ENCODE results near the gene EPB41L4B.
"Not testable (repeated sequence)": the region's sequence is repeated elsewhere in the genome, so short reads cannot be mapped to it uniquely, and the experiment has no call there.

EPB41L4B gene

GRCh38 chr9:109320742-109321448, at the start of gene EPB41L4B:
Gene EPB41L4B (minus strand): TSS chr9:109321059. CDS start chr9:109320446, 613 bp downstream.
- DNase-seq = peak; percentile 92

GRCh38 chr9:109369285-109369684, 48.4 kb upstream of the EPB41L4B start:
- no peak for DNase-seq

- no peak for DNase-seq
Measured at GRCh38 chr9:109360771-109361170, 39.9 kb upstream of the EPB41L4B start.

GRCh38 chr9:109358968-109359603, 38.2 kb upstream of the EPB41L4B start:
- not testable (repeated sequence) for DNase-seq

- no peak for DNase-seq
Measured at GRCh38 chr9:109355564-109356297, 34.9 kb upstream of the EPB41L4B start.

- no peak for DNase-seq
Measured at GRCh38 chr9:109354190-109354589, 33.3 kb upstream of the EPB41L4B start.

- no peak for DNase-seq
Measured at GRCh38 chr9:109351032-109351431, 30.2 kb upstream of the EPB41L4B start.

- no peak for DNase-seq
Measured at GRCh38 chr9:109349421-109349846, 28.6 kb upstream of the EPB41L4B start.

GRCh38 chr9:109346904-109347303, 26.0 kb upstream of the EPB41L4B start:
- no peak for DNase-seq

- DNase-seq = no peak
Measured at GRCh38 chr9:109344866-109345265, 24.0 kb upstream of the EPB41L4B start.

- DNase-seq = no peak
Measured at GRCh38 chr9:109342878-109343277, 22.0 kb upstream of the EPB41L4B start.

- no peak for DNase-seq
Measured at GRCh38 chr9:109341561-109341960, 20.7 kb upstream of the EPB41L4B start.

- DNase-seq = not testable (repeated sequence)
Measured at GRCh38 chr9:109340979-109341378, 20.1 kb upstream of the EPB41L4B start.

- no peak for DNase-seq
Measured at GRCh38 chr9:109336409-109336808, 15.6 kb upstream of the EPB41L4B start.

GRCh38 chr9:109335929-109336328, 15.1 kb upstream of the EPB41L4B start:
- DNase-seq = no peak

GRCh38 chr9:109335121-109335520, 14.3 kb upstream of the EPB41L4B start:
- no peak for DNase-seq

- DNase-seq = no peak
Measured at GRCh38 chr9:109331353-109331752, 10.5 kb upstream of the EPB41L4B start.

GRCh38 chr9:109329638-109330258, 8.9 kb upstream of the EPB41L4B start:
- no peak for DNase-seq

GRCh38 chr9:109328978-109329637, 8.2 kb upstream of the EPB41L4B start:
- no peak for DNase-seq

- no peak for DNase-seq
Measured at GRCh38 chr9:109325089-109325488, 4.2 kb upstream of the EPB41L4B start.

- no peak for DNase-seq
Measured at GRCh38 chr9:109323771-109324170, 2.9 kb upstream of the EPB41L4B start.

GRCh38 chr9:109321727-109322126, 868 bp upstream of the EPB41L4B start:
- no peak for DNase-seq

- DNase-seq = no peak
Measured at GRCh38 chr9:109320331-109320741, 523 bp downstream of the EPB41L4B start.
